ENCODE results near the gene IL17B. TPM values are rescaled to one million over a fixed set of nuclear protein-coding genes. Genes with fewer than 3 reads are reported as not detected.

The IL17B gene
- total and polyA plus RNA-seq, 2 of the 13 experiments (the other 11 are each of a cell fraction or from before 2014, with no cell fraction given) = 0.29 to 2.6 TPM

- TF ChIP-seq PRDM10 (CRISPR knock-in tag; IDR thresholded peaks at IDR 0.05; ENCODE audit: low read depth) = 0 out of 2 replicates have a peak, but pooled peaks have one; percentile 37
- no peak for TF ChIP-seq ZNF670 (CRISPR knock-in tag; IDR thresholded peaks at IDR 0.05; ENCODE audit: borderline replicate concordance)
- no peak for TF ChIP-seq SRSF4 (IDR thresholded peaks at IDR 0.05; ENCODE audit: low read depth, low read length, poor library complexity, severe bottlenecking)
- 0 out of 2 replicates have a peak, but pooled peaks have one; percentile 19 for TF ChIP-seq HBP1 (CRISPR knock-in tag; IDR thresholded peaks at IDR 0.05; ENCODE audit: low read depth)
- peak; percentile 65; the same call in 1 of the 2 replicates for TF ChIP-seq POGK (CRISPR knock-in tag; conservative IDR thresholded peaks at IDR 0.05)
- no peak; the same call in 1 of the 2 replicates for TF ChIP-seq RARA (CRISPR knock-in tag; IDR thresholded peaks at IDR 0.05)
- no peak for TF ChIP-seq IRF9 (CRISPR knock-in tag; IDR thresholded peaks at IDR 0.05; ENCODE audit: borderline replicate concordance)
- TF ChIP-seq TOPORS (CRISPR knock-in tag; IDR thresholded peaks at IDR 0.05) = no peak; the same call in 1 of the 2 replicates
- no peak for TF ChIP-seq TEAD2 (CRISPR knock-in tag; IDR thresholded peaks at IDR 0.05)
- no peak for TF ChIP-seq ZBTB49 (CRISPR knock-in tag; IDR thresholded peaks at IDR 0.05; ENCODE audit: borderline replicate concordance)
- no peak for TF ChIP-seq SMYD3 (CRISPR knock-in tag; IDR thresholded peaks at IDR 0.05)
- peak; percentile 56; the same call in 1 of the 2 replicates for TF ChIP-seq ZNF33B (CRISPR knock-in tag; IDR thresholded peaks at IDR 0.05)
- TF ChIP-seq ZUFSP (CRISPR knock-in tag; IDR thresholded peaks at IDR 0.05; ENCODE audit: borderline replicate concordance) = no peak
- no peak for TF ChIP-seq ZNF432 (CRISPR knock-in tag; IDR thresholded peaks at IDR 0.05; ENCODE audit: borderline replicate concordance)
- TF ChIP-seq ZNF207 (IDR thresholded peaks at IDR 0.05; ENCODE audit: borderline replicate concordance) = no peak
These were observed 11.7 kb downstream of the IL17B start (continued) for GRCh38 chr5:149367249-149367971.
